ENCODE measurements around the gene TSPAN13. TPM values are rescaled to one million over a fixed set of nuclear protein-coding genes. Genes with fewer than 3 reads are reported as not detected.

TSPAN13 gene
- total RNA-seq, 2 donors from 2014 or later = 24.7 to 50.8 TPM

DNA sequence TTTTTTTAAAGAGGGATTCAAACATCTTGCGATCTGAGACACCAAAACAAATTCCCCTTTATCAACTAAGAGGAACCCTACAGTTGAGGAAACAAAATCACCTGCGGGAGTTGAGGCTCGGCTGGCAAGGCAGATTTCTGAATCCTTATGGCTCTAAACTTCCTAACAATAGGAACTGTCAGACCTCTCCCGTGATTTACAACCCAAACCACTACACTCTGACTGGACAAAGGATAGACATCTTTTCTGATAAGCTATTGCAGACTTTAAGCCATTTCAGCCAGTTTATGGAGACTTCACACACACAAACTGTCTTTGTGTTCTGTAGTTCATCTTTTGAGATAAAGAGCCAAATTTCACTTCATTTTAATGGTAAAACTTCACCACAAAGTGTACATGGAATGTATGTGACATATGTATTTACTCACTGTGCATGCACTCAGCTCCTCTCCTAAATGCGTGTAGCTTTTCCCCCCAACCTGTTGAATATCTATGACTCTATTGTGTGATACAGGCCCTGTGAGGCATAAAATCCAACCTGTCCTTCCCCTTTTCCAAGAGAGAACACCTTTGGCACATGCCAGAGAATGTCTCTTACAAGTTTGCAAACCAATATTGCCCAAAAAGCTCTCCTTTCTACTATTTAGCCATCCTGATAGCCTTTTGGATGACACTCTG is 15.4 kb upstream of the TSPAN13 start:
- DNase-seq (no peak), ATAC-seq (no peak)
- intact Hi-C loops (cut with DNase I) = no loop called here
- Histone ChIP-seq H3K9me3 (no peaks in the 10 kb centered on the region), H3K4me1 (peaks cover 14% of the 10 kb centered on the region), H3K27ac (no peak overlapping the region), H3K36me3 (replicated peaks in 1 of 2; ENCODE audit: insufficient read depth in 1 of 2, low read depth in 2 of 2) (no peaks in the 10 kb centered on the region), H3K4me3 (no peak overlapping the region), H3K27me3 (no peaks in the 10 kb centered on the region)
- TF ChIP-seq POLR2A (IDR thresholded peaks at IDR 0.05) = no peak
- TF ChIP-seq, protein P1, sequence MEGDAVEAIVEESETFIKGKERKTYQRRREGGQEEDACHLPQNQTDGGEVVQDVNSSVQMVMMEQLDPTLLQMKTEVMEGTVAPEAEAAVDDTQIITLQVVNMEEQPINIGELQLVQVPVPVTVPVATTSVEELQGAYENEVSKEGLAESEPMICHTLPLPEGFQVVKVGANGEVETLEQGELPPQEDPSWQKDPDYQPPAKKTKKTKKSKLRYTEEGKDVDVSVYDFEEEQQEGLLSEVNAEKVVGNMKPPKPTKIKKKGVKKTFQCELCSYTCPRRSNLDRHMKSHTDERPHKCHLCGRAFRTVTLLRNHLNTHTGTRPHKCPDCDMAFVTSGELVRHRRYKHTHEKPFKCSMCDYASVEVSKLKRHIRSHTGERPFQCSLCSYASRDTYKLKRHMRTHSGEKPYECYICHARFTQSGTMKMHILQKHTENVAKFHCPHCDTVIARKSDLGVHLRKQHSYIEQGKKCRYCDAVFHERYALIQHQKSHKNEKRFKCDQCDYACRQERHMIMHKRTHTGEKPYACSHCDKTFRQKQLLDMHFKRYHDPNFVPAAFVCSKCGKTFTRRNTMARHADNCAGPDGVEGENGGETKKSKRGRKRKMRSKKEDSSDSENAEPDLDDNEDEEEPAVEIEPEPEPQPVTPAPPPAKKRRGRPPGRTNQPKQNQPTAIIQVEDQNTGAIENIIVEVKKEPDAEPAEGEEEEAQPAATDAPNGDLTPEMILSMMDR (IDR thresholded peaks at IDR 0.05) = no peak
- WGBS, 2 donors = 89 to 95% methylated on average over 5 of the region's 5 CpGs

DNA sequence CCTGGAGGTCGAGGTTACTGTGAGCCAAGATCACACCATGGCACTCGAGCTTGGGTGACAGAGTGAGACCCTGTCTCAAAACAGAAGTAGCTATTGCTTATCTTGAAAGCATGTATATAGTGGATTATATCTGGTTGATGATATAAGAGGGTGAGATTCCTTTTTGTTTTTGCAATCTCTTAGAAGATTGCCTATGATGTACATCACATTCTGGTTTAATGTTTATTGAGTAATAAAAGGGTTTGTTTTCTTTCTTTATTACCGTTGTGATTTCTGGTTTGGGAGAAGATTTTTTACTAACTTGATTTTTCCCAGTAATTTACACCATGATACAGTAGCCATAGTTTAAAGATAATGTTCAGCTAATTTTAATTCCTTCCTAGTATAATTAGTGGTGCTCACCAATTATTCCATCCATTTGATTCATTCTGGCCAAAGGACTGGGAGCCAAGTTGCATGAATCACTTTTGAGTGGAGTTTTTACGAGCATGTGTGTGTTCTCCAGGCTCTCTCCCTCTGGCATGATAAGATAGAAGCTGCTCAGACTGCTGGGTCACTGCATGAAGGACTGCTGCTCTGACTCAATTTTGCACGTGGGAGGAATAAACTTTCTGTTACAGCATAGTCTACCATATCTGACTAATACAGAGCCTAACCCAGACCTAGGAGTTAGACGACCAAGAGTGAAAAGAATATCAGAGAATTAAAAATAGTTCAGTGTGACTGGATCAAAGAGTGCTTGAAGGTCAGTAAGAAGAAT is 13.5 kb upstream of the TSPAN13 start:
- Histone ChIP-seq H3K9me3 (no peaks in the 10 kb centered on the region), H3K27ac (no peak overlapping the region), H3K4me3 (no peak overlapping the region), H3K4me1 (peaks cover 19% of the 10 kb centered on the region), H3K27me3 (no peaks in the 10 kb centered on the region), H3K36me3 (replicated peaks in 1 of 2; ENCODE audit: insufficient read depth in 1 of 2, low read depth in 2 of 2) (no peaks in the 10 kb centered on the region)
- TF ChIP-seq, protein P1 (IDR thresholded peaks at IDR 0.05) = no peak
- TF ChIP-seq POLR2A (IDR thresholded peaks at IDR 0.05) = no peak
- peak; percentile 79 for ATAC-seq
- 45 to 46% methylated on average over 6 of the region's 6 CpGs for WGBS, 2 donors
- DNase-seq = peak in 3 of 4 donors; percentile 29 to 64 (median 38)
- intact Hi-C loops (cut with DNase I) = no loop called here

DNA sequence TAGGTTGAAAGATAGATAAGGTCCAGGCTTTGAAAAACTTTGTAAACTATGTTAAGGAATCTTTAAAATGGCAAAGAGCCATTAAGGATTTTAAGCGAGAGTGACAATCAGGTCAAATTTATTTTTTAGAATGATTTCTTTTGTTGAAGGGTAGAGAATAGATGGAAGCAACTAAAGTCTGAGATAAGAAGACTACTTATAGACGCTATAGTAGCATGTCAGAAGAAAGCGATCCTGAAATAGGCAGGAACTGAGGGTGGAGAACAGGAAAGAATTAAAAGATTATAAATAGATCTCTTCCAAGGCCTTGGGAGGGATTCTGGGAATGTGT is 13.0 kb upstream of the TSPAN13 start:
- H3K36me3 ChIP-seq (replicated peaks in 1 of 2; ENCODE audit: insufficient read depth in 1 of 2, low read depth in 2 of 2) = no peaks in the 10 kb centered on the region
- DNase-seq (no peak), ATAC-seq (no peak)
- TF ChIP-seq, protein P1 (IDR thresholded peaks at IDR 0.05) = no peak
- no peak for TF ChIP-seq POLR2A (IDR thresholded peaks at IDR 0.05)
- peaks cover 19% of the 10 kb centered on the region for H3K4me1 ChIP-seq
- intact Hi-C loops (cut with DNase I) = no loop called here
- no peak overlapping the region for H3K27ac ChIP-seq
- H3K27me3 ChIP-seq = no peaks in the 10 kb centered on the region
- no peaks in the 10 kb centered on the region for H3K9me3 ChIP-seq
- no peak overlapping the region for H3K4me3 ChIP-seq
- 52 to 55% methylated on average over 3 of the region's 3 CpGs for WGBS, 2 donors

DNA sequence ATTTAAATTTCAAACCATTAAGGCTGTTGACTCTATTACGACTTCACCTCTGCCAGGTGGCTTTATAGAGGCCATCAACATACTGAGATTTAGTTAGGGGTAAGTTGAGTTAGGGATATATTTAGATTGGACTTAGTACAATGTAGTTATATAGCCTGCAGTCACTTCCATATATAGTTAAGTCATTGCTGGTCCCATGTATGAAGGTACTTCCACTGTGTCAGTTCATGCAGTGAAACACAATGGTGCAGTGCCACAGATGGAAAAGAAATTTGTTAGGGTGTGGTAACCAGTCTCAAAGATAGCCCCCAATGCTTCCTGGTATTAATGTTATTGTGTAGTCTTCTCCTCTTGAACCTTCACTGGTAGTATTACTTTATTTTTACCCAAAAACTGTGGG is 12.6 kb upstream of the TSPAN13 start:
- H3K36me3 ChIP-seq (replicated peaks in 1 of 2; ENCODE audit: insufficient read depth in 1 of 2, low read depth in 2 of 2) = no peaks in the 10 kb centered on the region
- intact Hi-C loops (cut with DNase I) = no loop called here
- no peaks in the 10 kb centered on the region for H3K27me3 ChIP-seq
- H3K4me1 ChIP-seq = peaks cover 19% of the 10 kb centered on the region
- DNase-seq (no peak), ATAC-seq (no peak)
- TF ChIP-seq, protein P1 (IDR thresholded peaks at IDR 0.05) = no peak
- no peak for TF ChIP-seq POLR2A (IDR thresholded peaks at IDR 0.05)
- no peak overlapping the region for H3K27ac ChIP-seq
- H3K4me3 ChIP-seq = no peak overlapping the region
- H3K9me3 ChIP-seq = no peaks in the 10 kb centered on the region
- WGBS, 2 donors = 62 to 68% methylated on average over 1 of the region's 1 CpG
